MCF 10A (cell line): ENCODE measurements around the gene LINGO3. TPM values are rescaled to one million over a fixed set of nuclear protein-coding genes. Genes with fewer than 3 reads are reported as not detected.

Source experiments
- BruUV-seq: library from RNA; stranded (reverse); fragments of 400-500 nt; replicated peaks from 2 replicates; lab custom pipeline; 2021; lab: Mats Ljungman, UMichigan
- CTCF ChIA-PET: fragments of 300-600 bp; sonication (Branson Sonifier 250); formaldehyde crosslinking; extraction: SDS; loops from one replicate; lab custom pipeline; 2021; ENCODE audit warnings: antibody characterized with exemption, inconsistent platforms; lab: Yijun Ruan, JAX
- POLR2A ChIA-PET: fragments of 300-600, 350-650 bp; sonication (Branson Sonifier 250); formaldehyde crosslinking; extraction: SDS; loops from one replicate; lab custom pipeline; 2020; ENCODE audit warnings: antibody characterized with exemption, inconsistent platforms; lab: Yijun Ruan, JAX
- DNase-seq: peaks from one replicate; pipeline ENCODE4 v3.0.0-alpha.2; 2018; ENCODE audit not compliant: unreplicated experiment
- H3K27ac Mint-ChIP-seq: one replicate; pipeline ENCODE4 v1.8.0; 2022; ENCODE audit warnings: mild to moderate bottlenecking, low read depth, mixed read lengths; ENCODE audit not compliant: unreplicated experiment
- H3K27me3 Mint-ChIP-seq: one replicate; pipeline ENCODE4 v1.8.0; 2022; ENCODE audit warnings: mixed read lengths; ENCODE audit not compliant: insufficient read depth, unreplicated experiment
- H3K36me3 Mint-ChIP-seq: one replicate; pipeline ENCODE4 v1.8.0; 2022; ENCODE audit warnings: mild to moderate bottlenecking, moderate library complexity, mixed read lengths; ENCODE audit not compliant: insufficient read depth, unreplicated experiment
- H3K4me1 Mint-ChIP-seq: one replicate; pipeline ENCODE4 v1.8.0; 2022; ENCODE audit warnings: mixed read lengths; ENCODE audit not compliant: insufficient read depth, unreplicated experiment
- H3K4me3 Mint-ChIP-seq: one replicate; pipeline ENCODE4 v1.8.0; 2022; ENCODE audit warnings: mild to moderate bottlenecking, moderate library complexity, mixed read lengths; ENCODE audit not compliant: unreplicated experiment
- H3K9me3 Mint-ChIP-seq: one replicate; pipeline ENCODE4 v1.8.0; 2022; ENCODE audit warnings: mixed read lengths; ENCODE audit not compliant: unreplicated experiment
- intact Hi-C: fragments of 100-400 bp; cut with micrococcal nuclease; formaldehyde crosslinking; loops from 2 replicates; pipeline ENCODE4 v1.14.1; 2022
- total RNA-seq: library from RNA; stranded (reverse); gene quantifications from 2 replicates; pipeline ENCODE4 v1.2.3, GENCODE V29; 2022
- TF ChIP-seq, protein P1 (sequence below): fragments of 200-600 bp; IDR thresholded peaks from one replicate; pipeline ENCODE4 v1.8.0; 2022; ENCODE audit warnings: antibody characterized with exemption, mild to moderate bottlenecking; ENCODE audit not compliant: unreplicated experiment

Gene LINGO3
- total RNA-seq, 1 experiment from 2014 or later, result not detected

DNA sequence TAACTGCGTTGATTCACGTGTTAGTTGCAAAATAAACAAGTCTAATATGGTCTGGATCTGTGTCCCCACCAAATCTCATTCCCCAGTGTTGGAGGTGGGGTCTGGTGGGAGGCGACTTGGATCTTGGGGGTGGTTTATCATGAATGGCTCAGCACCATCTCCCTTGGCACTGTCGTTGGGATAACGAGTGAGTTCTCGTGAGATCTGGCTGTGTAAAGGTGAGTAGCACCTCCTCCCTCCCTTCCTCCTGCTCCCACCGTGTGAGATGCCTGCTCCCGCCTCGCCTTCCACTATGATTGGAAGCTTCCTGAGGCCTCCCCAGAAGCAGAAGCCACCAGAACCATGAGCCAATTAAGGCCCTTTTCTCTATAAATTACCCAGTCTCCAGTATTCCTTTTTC is 30.8 kb downstream of the LINGO3 start:
- DNase-seq, result no peak
- no TSS peak for BruUV-seq
- no peak overlapping the region for H3K27ac Mint-ChIP-seq
- POLR2A ChIA-PET, result interaction anchor here (0.6 kb wide), 1 partner anchor 64 kb away, joined by 3 read pairs; no protein-coding TSS in a partner anchor
- no peaks in the 10 kb centered on the region for H3K9me3 Mint-ChIP-seq
- H3K36me3 Mint-ChIP-seq, result peaks cover 44% of the 10 kb centered on the region
- TF ChIP-seq, protein P1, sequence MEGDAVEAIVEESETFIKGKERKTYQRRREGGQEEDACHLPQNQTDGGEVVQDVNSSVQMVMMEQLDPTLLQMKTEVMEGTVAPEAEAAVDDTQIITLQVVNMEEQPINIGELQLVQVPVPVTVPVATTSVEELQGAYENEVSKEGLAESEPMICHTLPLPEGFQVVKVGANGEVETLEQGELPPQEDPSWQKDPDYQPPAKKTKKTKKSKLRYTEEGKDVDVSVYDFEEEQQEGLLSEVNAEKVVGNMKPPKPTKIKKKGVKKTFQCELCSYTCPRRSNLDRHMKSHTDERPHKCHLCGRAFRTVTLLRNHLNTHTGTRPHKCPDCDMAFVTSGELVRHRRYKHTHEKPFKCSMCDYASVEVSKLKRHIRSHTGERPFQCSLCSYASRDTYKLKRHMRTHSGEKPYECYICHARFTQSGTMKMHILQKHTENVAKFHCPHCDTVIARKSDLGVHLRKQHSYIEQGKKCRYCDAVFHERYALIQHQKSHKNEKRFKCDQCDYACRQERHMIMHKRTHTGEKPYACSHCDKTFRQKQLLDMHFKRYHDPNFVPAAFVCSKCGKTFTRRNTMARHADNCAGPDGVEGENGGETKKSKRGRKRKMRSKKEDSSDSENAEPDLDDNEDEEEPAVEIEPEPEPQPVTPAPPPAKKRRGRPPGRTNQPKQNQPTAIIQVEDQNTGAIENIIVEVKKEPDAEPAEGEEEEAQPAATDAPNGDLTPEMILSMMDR, result no peak
- H3K4me3 Mint-ChIP-seq, result no peak overlapping the region
- CTCF ChIA-PET, result interaction anchor here (0.5 to 0.6 kb wide), 3 partner anchors 71 to 122 kb away, joined by 3 to 4 read pairs (median 4); no protein-coding TSS in a partner anchor
- no peaks in the 10 kb centered on the region for H3K27me3 Mint-ChIP-seq
- H3K4me1 Mint-ChIP-seq, result peaks cover 13% of the 10 kb centered on the region
- intact Hi-C loops, result loop anchor here (10.0 kb wide), 1 partner anchor 338 kb away; no protein-coding TSS in a partner anchor

DNA sequence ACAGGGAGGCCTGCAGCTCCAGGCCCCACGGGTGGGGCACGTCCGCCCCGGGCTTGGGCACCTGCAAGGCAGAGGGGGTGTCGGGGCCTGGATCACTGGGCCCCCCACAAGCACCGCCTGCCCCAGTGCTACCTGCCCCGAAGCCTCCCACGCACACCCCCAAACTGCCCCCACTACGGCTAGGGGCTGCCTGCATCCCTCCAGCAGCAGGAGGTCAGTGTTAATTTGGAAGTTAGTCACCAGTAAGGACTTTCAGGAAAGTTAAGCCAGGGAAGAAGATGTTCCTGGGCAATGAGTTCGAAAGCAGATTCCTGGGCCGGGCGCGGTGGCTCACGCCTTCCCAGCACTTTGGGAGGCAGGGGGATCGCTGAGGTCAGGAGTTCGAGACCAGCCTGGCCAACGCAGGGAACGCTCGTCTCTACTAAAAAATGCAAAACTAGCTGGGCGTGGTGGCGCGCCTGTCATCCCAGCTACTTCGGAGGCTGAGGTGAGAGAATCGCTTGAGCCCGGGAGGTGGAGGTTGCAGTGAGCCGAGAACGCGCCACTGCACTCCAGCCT is 31.4 kb downstream of the LINGO3 start:
- DNase-seq, result no peak
- no TSS peak for BruUV-seq
- ChIA-PET POLR2A (no interaction called here), CTCF (interaction anchor here (0.6 kb wide), 2 partner anchors 71 to 121 kb away, joined by 4 read pairs; no protein-coding TSS in a partner anchor)
- no peak overlapping the region for H3K27ac Mint-ChIP-seq
- peaks cover 50% of the 10 kb centered on the region for H3K36me3 Mint-ChIP-seq
- intact Hi-C loops, result loop anchor here (10.0 kb wide), 1 partner anchor 338 kb away; no protein-coding TSS in a partner anchor
- no peak overlapping the region for H3K4me3 Mint-ChIP-seq
- H3K27me3 Mint-ChIP-seq, result no peaks in the 10 kb centered on the region
- TF ChIP-seq, protein P1, result no peak
- no peaks in the 10 kb centered on the region for H3K9me3 Mint-ChIP-seq
- peaks cover 19% of the 10 kb centered on the region for H3K4me1 Mint-ChIP-seq

DNA sequence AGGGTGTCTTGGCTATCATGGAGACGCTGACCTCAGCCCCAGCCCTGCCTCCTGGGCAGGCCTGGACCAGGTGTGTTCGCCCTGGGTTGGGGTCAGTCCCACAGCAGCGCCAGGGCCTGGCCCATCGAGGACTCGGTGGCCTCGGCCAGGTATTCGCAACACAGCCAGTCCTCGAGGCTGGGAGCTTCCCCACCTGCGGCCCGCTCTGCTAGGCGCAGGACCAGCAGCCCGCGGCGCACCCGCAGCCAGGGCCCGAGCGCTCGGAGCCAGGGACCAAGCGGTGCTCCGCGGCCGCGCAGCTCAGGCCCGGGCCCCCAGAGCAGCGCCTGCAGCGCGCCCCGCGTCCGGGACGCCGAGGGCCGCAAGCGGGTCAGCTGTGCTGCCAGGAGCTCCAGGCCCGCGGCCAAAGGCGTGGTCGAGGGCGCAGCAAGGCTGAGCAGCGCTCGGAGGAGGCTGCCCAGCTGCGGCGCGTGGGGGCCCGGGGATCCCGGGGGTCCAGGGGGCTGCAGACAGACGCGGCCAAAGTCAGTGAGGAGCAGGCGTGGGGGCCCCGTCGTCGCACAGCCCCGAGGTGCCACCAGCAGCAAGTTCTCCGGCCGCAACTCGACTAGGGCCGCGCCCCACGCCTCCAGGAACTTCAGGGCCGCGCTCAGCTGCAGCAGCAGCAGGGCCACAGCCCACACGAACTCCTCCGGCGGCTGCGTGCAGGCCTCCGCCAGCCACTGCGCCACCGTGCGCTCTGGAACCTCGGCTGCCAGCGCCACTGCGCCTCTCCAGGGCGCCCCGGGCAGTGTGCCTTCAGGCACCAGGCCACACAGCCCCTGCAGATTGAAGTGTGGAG is 32.1 kb downstream of the LINGO3 start:
- no peaks in the 10 kb centered on the region for H3K27me3 Mint-ChIP-seq
- peaks cover 19% of the 10 kb centered on the region for H3K4me1 Mint-ChIP-seq
- no TSS peak for BruUV-seq
- TF ChIP-seq, protein P1, result no peak
- no peak overlapping the region for H3K4me3 Mint-ChIP-seq
- no peak for DNase-seq
- no peak overlapping the region for H3K27ac Mint-ChIP-seq
- peaks cover 57% of the 10 kb centered on the region for H3K36me3 Mint-ChIP-seq
- ChIA-PET POLR2A (no interaction called here), CTCF (interaction anchor here (0.6 to 2.4 kb wide), 3 partner anchors 15 to 116 kb away, joined by 6 to 10 read pairs (median 7); partner anchors contain the start of gene PLEKHJ1)
- intact Hi-C loops, result loop anchor here (1.0 to 10.0 kb wide), 2 partner anchors 115 to 339 kb away; no protein-coding TSS in a partner anchor
- no peaks in the 10 kb centered on the region for H3K9me3 Mint-ChIP-seq
